ENCODE measurements around the gene TPRG1L.
"Not testable (repeated sequence)": the region's sequence is repeated elsewhere in the genome, so short reads cannot be mapped to it uniquely, and the experiment has no call there.

Gene TPRG1L

GRCh38 chr1:3624200-3625136, at the start of gene TPRG1L:
Gene TPRG1L, plus strand, starts transcription at chr1:3625015. Its CDS starts 58 bp downstream, at chr1:3625073.
- FAIRE-seq = no peak

- FAIRE-seq = not testable (repeated sequence)
These were observed 49.3 kb upstream of the TPRG1L start for GRCh38 chr1:3575515-3575914.

- no peak for FAIRE-seq
These were observed 48.8 kb upstream of the TPRG1L start for GRCh38 chr1:3575993-3576392.

GRCh38 chr1:3577300-3577699, 47.5 kb upstream of the TPRG1L start:
- no peak for FAIRE-seq

GRCh38 chr1:3577711-3578432, 46.9 kb upstream of the TPRG1L start:
- no peak for FAIRE-seq

GRCh38 chr1:3578433-3578805, 46.4 kb upstream of the TPRG1L start:
- no peak for FAIRE-seq

- FAIRE-seq = no peak
These were observed 45.9 kb upstream of the TPRG1L start for GRCh38 chr1:3578906-3579305.

GRCh38 chr1:3579626-3580025, 45.2 kb upstream of the TPRG1L start:
- no peak for FAIRE-seq

- FAIRE-seq = no peak
These were observed 44.6 kb upstream of the TPRG1L start for GRCh38 chr1:3580231-3580630.

GRCh38 chr1:3581296-3582036, 43.3 kb upstream of the TPRG1L start:
- no peak for FAIRE-seq

- FAIRE-seq = not testable (repeated sequence)
These were observed 41.1 kb upstream of the TPRG1L start for GRCh38 chr1:3583751-3584150.

- no peak for FAIRE-seq
These were observed 39.9 kb upstream of the TPRG1L start for GRCh38 chr1:3584915-3585314.

- FAIRE-seq = not testable (repeated sequence)
These were observed 39.4 kb upstream of the TPRG1L start for GRCh38 chr1:3585353-3585868.

GRCh38 chr1:3585940-3586568, 38.8 kb upstream of the TPRG1L start:
- FAIRE-seq = no peak

- no peak for FAIRE-seq
These were observed 37.6 kb upstream of the TPRG1L start for GRCh38 chr1:3586986-3587759.

GRCh38 chr1:3588395-3588794, 36.4 kb upstream of the TPRG1L start:
- no peak for FAIRE-seq

GRCh38 chr1:3590139-3590763, 34.6 kb upstream of the TPRG1L start:
- no peak for FAIRE-seq

- FAIRE-seq = no peak
These were observed 33.6 kb upstream of the TPRG1L start for GRCh38 chr1:3590951-3591865.

GRCh38 chr1:3593334-3593733, 31.5 kb upstream of the TPRG1L start:
- FAIRE-seq = no peak

- no peak for FAIRE-seq
These were observed 31.1 kb upstream of the TPRG1L start for GRCh38 chr1:3593745-3594144.

Data from colon (tissue), 2 donors.